Activated CD4-positive, alpha-beta T cell treated with anti-CD3 and anti-CD28 coated beads, Interleukin-2, amount 50 U/mL, for 4 hours (primary cell): ENCODE results near the gene BTRC.

Experiments used
- DNase-seq, 2 experiments: peaks; one replicate each; pipeline ENCODE4 v3.0.0-alpha.2; 2020

BTRC gene

GRCh38 chr10:101446947-101447346 lies 93.0 kb downstream of the BTRC start:
- no peak for DNase-seq

GRCh38 chr10:101447477-101447876 lies 93.5 kb downstream of the BTRC start:
- no peak for DNase-seq

GRCh38 chr10:101450277-101451080 lies 96.5 kb downstream of the BTRC start:
- no peak for DNase-seq

DNA sequence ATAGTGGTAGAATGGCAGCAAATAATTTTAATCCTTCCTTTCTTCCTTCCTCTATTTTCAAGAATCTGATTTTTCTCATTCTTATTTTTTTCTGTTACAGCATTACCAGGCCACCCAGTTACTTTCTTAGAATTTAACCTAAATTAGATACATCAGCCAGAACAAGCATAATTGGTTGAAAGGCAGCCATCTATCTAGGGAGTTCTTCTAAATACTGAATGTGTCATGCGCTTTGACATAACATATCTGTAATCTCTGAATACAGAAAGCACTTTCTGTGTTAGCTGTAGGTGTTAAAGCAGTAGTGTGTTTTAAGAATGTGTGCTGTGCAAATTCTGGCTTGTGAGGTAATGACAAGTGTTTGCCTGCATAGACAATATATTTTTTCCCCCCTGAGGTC lies 97.3 kb downstream of the BTRC start:
- no peak for DNase-seq

DNA sequence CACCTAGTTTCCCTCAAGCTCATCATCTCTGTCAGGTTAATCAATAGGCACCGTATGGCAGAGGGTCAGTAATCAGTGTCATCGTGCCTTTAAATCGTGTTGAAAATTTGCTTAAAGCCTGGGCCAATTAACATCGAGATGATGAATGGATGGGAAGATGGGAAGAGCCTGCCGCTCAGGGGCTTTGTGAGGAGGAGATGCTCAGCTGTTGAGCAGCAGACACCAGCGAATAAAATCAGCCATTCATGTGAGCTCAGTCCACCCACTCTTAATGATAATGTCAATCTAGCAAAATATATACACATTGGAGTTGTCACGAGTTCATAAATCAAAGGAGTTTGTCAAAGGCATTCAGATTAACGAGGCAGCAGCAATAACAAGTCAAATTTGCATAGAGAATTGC lies 97.7 kb downstream of the BTRC start:
- DNase-seq, result no peak

GRCh38 chr10:101452176-101452575 lies 98.2 kb downstream of the BTRC start:
- no peak for DNase-seq

GRCh38 chr10:101452593-101452992 lies 98.6 kb downstream of the BTRC start:
- no peak for DNase-seq

- no peak for DNase-seq
These were observed 99.4 kb downstream of the BTRC start for GRCh38 chr10:101453318-101453717.

DNA sequence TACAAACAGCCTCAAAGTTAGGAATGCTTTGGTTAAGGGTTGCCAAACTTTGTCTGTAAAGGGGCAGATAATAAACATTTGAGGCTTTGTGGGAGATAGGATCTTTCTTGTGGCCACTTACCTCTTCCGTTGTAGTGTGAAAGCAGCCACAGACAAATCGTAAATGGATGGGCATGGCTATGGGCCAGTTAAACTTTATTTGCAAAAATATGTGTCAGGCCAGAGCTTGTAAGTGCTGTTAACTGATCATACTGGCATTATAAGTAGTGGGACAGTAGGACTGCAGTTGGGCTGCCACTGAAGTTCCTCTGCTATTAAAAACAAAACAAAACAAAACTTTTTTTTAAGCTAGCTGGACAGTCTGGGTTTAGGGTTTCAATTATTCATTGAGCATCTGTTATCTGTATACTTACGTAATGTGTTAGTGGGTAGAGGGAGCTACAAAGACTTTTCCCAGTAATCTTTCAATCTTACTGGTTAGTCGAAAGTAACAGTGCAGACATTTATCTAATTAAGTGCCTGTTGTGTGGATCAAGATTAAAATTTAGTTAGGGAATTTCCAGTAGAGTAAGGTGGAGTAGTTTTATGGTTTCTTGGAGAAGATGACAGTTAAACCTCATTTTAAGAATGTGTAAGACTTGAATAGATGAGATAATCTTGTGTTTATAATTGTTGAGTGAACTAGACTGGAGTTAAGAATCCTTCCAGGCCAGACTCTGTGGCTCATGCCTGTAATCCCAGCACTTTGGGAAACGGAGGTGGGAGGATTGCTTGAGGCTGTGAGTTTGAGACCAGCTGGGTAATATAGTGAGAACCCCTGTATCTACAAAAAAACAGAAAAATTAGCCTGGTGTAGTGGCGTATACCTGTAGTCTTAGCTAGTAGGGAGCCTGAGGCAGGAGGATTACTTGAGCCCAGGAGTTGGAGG lies 100.1 kb downstream of the BTRC start:
- DNase-seq, result no peak

DNA sequence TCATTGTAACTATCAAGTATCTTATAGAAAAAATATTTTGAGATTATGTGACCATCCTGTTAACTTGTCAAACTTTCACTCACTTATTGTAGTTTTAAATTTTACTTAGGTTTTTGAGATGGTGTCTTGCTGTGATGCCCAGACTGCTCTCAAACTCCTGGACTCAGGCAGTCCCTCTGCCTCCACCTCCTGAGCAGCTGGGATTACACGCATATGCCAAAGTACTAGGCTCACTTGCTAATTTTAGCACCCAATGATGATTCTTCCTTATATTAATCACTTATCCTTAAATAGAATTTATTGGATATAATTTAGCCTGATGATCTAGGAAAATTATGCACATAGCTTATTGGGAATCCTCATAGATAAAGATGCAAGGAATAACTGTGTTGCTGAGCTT lies 104.9 kb downstream of the BTRC start:
- DNase-seq, result no peak

DNA sequence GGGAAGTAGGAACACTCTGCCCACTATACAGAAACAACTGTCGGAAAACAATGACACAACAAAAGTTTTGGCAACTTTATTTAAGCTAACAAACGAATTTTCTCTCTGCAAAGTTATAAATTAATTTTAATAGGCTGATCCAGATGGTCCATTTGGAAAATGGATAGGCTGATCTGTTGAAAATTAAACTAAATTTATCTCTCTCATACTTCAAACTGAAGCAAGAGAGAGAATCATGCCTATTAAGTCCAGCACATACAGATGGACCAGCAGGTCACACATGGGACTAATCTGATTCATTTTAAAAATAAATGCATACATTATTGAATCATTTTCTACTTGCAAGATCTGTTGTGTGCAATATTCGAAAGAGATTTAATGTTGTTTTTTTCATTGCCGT lies 110.1 kb downstream of the BTRC start:
- no peak for DNase-seq

GRCh38 chr10:101464599-101464998 lies 110.6 kb downstream of the BTRC start:
- no peak for DNase-seq

- no peak for DNase-seq
These were observed 112.3 kb downstream of the BTRC start for GRCh38 chr10:101466016-101466912.

- no peak for DNase-seq
These were observed 113.4 kb downstream of the BTRC start for GRCh38 chr10:101467286-101467770.

DNA sequence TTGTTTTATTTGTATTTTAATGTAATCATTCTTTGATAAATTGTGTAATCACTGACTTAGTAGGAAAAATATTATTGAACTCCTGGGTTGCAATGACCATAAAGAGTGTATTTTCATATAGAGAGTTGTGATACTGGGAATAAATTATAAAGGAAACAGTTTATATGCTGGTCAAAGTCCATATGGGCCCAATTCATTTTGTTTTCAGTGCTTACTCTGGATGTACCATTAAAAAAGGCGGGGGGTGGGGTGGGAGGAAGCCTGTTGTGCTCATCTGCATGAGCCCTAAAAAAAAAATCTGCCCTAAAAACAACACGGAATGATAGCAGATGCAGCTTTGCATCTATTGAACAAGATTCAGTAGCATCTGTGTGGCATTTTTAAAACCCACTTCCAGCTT lies 114.2 kb downstream of the BTRC start:
- DNase-seq, result no peak

DNA sequence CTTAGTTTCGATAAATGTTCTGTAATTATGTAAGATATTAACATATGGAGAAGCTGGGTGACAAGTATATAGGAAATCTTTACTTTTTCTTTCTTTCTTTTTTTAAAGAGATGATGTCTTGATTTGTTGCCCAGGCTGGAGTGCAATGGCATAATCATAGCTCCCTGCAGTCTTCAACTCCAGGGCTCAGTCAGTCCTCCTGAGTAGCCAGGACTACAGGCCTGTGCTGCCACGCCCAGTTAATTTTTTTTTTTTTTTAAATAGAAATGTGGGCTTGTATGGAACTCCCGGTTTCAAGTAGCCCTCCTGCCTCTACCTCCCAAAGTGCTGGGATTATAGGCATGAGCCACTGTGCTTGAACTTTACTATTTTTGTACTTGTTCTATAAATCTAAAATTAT lies 122.4 kb downstream of the BTRC start:
- no peak for DNase-seq

- DNase-seq, result no peak
These were observed 125.0 kb downstream of the BTRC start for GRCh38 chr10:101478956-101479355.

DNA sequence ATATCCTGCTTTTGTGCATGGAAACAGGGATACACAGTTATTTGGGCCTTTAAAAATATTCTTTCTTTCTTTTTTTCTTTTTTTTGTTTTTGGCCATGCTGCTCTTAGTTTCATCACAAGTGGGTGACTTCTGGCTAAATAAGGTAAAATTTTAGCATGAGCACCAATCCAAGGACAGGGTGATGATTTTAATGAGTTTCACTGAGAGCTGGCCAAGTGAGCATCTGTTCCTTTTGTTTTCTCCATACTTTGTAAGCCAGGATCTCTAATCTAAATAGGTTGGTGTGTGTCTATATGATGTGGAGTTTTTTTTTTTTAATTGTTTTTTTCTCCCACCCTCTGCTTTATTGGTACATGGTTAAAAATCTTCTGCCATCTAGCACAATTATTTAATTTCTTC lies 127.3 kb downstream of the BTRC start:
- no peak for DNase-seq

GRCh38 chr10:101482568-101482967 lies 128.6 kb downstream of the BTRC start:
- no peak for DNase-seq

- DNase-seq, result no peak
These were observed 130.3 kb downstream of the BTRC start for GRCh38 chr10:101484175-101484745.

GRCh38 chr10:101485207-101485606 lies 131.2 kb downstream of the BTRC start:
- DNase-seq, result no peak
